Measurements from ENCODE around the gene LCNL1.

Gene LCNL1

GRCh38 chr9:136957461-136957860, 25.3 kb upstream of the LCNL1 start:
- H3K27ac ChIP-seq: no peak overlapping the region
- TF ChIP-seq CTCF (IDR thresholded peaks at IDR 0.05) (no peak), ZFX (IDR thresholded peaks at IDR 0.05; ENCODE audit: borderline replicate concordance) (no peak)

GRCh38 chr9:136957901-136958300, 24.9 kb upstream of the LCNL1 start:
- no peak overlapping the region for H3K27ac ChIP-seq
- TF ChIP-seq CTCF (IDR thresholded peaks at IDR 0.05) (no peak), ZFX (IDR thresholded peaks at IDR 0.05; ENCODE audit: borderline replicate concordance) (no peak)

GRCh38 chr9:136958473-136958872, 24.3 kb upstream of the LCNL1 start:
- H3K27ac ChIP-seq: no peak overlapping the region
- TF ChIP-seq ZFX (IDR thresholded peaks at IDR 0.05; ENCODE audit: borderline replicate concordance) (no peak), CTCF (IDR thresholded peaks at IDR 0.05) (no peak)

GRCh38 chr9:136958898-136959850, 23.6 kb upstream of the LCNL1 start:
- H3K27ac ChIP-seq: no peak overlapping the region
- TF ChIP-seq ZFX (IDR thresholded peaks at IDR 0.05; ENCODE audit: borderline replicate concordance) (no peak), CTCF (IDR thresholded peaks at IDR 0.05) (no peak)

- H3K27ac ChIP-seq: no peak overlapping the region
These were observed 22.4 kb upstream of the LCNL1 start for GRCh38 chr9:136960212-136960937.

GRCh38 chr9:136960938-136961275, 21.9 kb upstream of the LCNL1 start:
- TF ChIP-seq CTCF (IDR thresholded peaks at IDR 0.05) (no peak), ZFX (IDR thresholded peaks at IDR 0.05; ENCODE audit: borderline replicate concordance) (no peak)
- H3K27ac ChIP-seq: no peak overlapping the region

More at GRCh38 chr9:136960212-136960937, 22.4 kb upstream of the LCNL1 start:
- no peak for TF ChIP-seq CTCF (IDR thresholded peaks at IDR 0.05)
- TF ChIP-seq ZFX (IDR thresholded peaks at IDR 0.05; ENCODE audit: borderline replicate concordance): no peak
